ENCODE data around the gene SEPTIN3.

DNA sequence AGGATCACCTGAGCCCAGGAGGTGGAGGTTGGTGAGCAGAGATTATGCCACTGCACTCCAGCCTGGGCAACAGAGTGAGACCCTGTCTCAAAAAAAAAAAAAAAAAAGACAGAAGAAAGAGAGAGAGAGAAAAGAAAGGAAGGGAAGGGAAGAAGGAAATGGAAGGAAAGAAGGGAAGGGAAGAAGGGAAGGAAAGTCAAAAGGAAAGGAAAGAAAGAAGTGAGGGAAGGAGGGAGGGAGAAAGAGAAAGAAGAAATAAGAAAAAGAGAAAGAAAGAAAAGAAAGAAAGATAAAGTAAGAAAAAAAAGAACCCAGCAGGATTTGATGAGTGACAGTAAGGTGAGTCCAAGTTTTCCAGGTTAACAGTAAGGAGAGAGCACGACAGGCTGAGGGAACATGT lies 49.0 kb downstream of the SEPTIN3 start:
- TF ChIP-seq, protein P1, sequence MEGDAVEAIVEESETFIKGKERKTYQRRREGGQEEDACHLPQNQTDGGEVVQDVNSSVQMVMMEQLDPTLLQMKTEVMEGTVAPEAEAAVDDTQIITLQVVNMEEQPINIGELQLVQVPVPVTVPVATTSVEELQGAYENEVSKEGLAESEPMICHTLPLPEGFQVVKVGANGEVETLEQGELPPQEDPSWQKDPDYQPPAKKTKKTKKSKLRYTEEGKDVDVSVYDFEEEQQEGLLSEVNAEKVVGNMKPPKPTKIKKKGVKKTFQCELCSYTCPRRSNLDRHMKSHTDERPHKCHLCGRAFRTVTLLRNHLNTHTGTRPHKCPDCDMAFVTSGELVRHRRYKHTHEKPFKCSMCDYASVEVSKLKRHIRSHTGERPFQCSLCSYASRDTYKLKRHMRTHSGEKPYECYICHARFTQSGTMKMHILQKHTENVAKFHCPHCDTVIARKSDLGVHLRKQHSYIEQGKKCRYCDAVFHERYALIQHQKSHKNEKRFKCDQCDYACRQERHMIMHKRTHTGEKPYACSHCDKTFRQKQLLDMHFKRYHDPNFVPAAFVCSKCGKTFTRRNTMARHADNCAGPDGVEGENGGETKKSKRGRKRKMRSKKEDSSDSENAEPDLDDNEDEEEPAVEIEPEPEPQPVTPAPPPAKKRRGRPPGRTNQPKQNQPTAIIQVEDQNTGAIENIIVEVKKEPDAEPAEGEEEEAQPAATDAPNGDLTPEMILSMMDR (IDR thresholded peaks at IDR 0.05): no peak
- no peak for TF ChIP-seq POLR2A (IDR thresholded peaks at IDR 0.05)
- TF ChIP-seq POLR2AphosphoS5 (IDR thresholded peaks at IDR 0.05): no peak

All from prostate gland (tissue), 2 donors.